Vagina (tissue), 2 donors: Measurements from ENCODE around the gene HAGHL. TPM values are rescaled to one million over a fixed set of nuclear protein-coding genes. Genes with fewer than 3 reads are reported as not detected.
A peak's percentile ranks its signal among the peaks of the same experiment; 100 is the strongest.
"Not testable (repeated sequence)": the region's sequence is repeated elsewhere in the genome, so short reads cannot be mapped to it uniquely, and the experiment has no call there.

Source experiments
- DNase-seq, 2 donors: peaks; one replicate each; pipeline ENCODE4 v3.0.0-alpha.2; 2017; ENCODE audit errors: extremely low spot score in 2 of 2
- H3K27ac ChIP-seq: fragments of 200-600 bp; sonication (generic); one replicate; pipeline ENCODE4 v1.5.1; 2019
- H3K27me3 ChIP-seq: fragments of 200-600 bp; sonication (generic); one replicate; pipeline ENCODE4 v1.5.1; 2019
- H3K36me3 ChIP-seq, 2 donors: fragments of 200-600 bp; sonication (generic); one replicate each; pipeline ENCODE4 v1.5.1; 2017 to 2019
- H3K4me1 ChIP-seq: fragments of 200-600 bp; sonication (generic); one replicate; pipeline ENCODE4 v1.5.1; 2019
- H3K4me3 ChIP-seq, 2 donors: fragments of 200-600 bp; sonication (generic); 1 replicate in 1 of 2; 2 replicates in 1 of 2; pipeline ENCODE4 v1.5.1; 2016 to 2019
- H3K9me3 ChIP-seq: fragments of 200-600 bp; sonication (generic); one replicate; pipeline ENCODE4 v1.5.1; 2019
- CTCF ChIP-seq, 3 experiments: fragments of 450-650 bp in 2 of 3; fragments of 200-600 bp in 1 of 3; sonication (generic) in 1 of 3; IDR thresholded peaks; one replicate each; pipeline ENCODE4 v1.5.1; 2017 to 2019; ENCODE audit warnings: antibody characterized with exemption in 3 of 3, mild to moderate bottlenecking in 2 of 3, moderate library complexity in 2 of 3
- POLR2A ChIP-seq, 2 donors: fragments of 450-650 bp; IDR thresholded peaks; one replicate each; pipeline ENCODE4 v1.6.1; 2017; ENCODE audit warnings: antibody characterized with exemption in 2 of 2, mild to moderate bottlenecking in 2 of 2, moderate library complexity in 2 of 2
- POLR2AphosphoS5 ChIP-seq, 2 donors: sonication (generic); formaldehyde crosslinking; IDR thresholded peaks; one replicate each; pipeline ENCODE4 v1.9.0; 2017; ENCODE audit warnings: antibody characterized with exemption in 2 of 2, mild to moderate bottlenecking in 2 of 2, low read depth in 1 of 2; ENCODE audit not compliant: insufficient read depth in 1 of 2
- intact Hi-C: fragments of 100-400 bp; cut with DNase I; formaldehyde crosslinking; loops from one replicate; pipeline ENCODE4 v1.15.1; 2023
- total RNA-seq: library from RNA; depleted of rRNA; stranded (reverse); fragments of >200 nt; gene quantifications from one replicate; pipeline ENCODE4 v1.2.3, GENCODE V29; 2016

HAGHL gene
- total RNA-seq, 1 donor from 2014 or later = 5.2 TPM

- H3K27ac ChIP-seq = peak within 1 kb of the TSS; percentile 67
- intact Hi-C loops = no loop called here
- H3K4me1 ChIP-seq = peaks cover 28% of the 10 kb centered on the region
- peaks cover 0 to 15% of the 10 kb centered on the region in 2 donors for H3K36me3 ChIP-seq
- H3K9me3 ChIP-seq = no peaks in the 10 kb centered on the region
- peak within 1 kb of the TSS; percentile 85 to 90 for H3K4me3 ChIP-seq
- TF ChIP-seq CTCF (IDR thresholded peaks at IDR 0.05) = peak; percentile 87 to 99 (median 97)
- peak; percentile 88 to 94 for TF ChIP-seq POLR2AphosphoS5 (IDR thresholded peaks at IDR 0.05; ENCODE audit: insufficient read depth in 1 of 2, low read depth in 1 of 2)
- no peak for TF ChIP-seq POLR2A (IDR thresholded peaks at IDR 0.05)
- H3K27me3 ChIP-seq = no peaks in the 10 kb centered on the region
- no peak for DNase-seq
These were observed 14.0 kb downstream of the HAGHL start, which contains the start of gene CIAO3 for GRCh38 chr16:740764-741505. Gene CIAO3, minus strand, starts transcription at chr16:740997. Its CDS starts 12 bp downstream, at chr16:740985.

- DNase-seq = no peak
- intact Hi-C loops = no loop called here
These were observed 15.2 kb downstream of the HAGHL start for GRCh38 chr16:741986-742629.

GRCh38 chr16:742894-743293 is 16.0 kb downstream of the HAGHL start:
- H3K27ac ChIP-seq, intact Hi-C loops, H3K9me3 ChIP-seq, H3K36me3 ChIP-seq, DNase-seq, H3K4me3 ChIP-seq, H3K27me3 ChIP-seq: not testable (repeated sequence)
- H3K4me1 ChIP-seq = peaks cover 21% of the 10 kb centered on the region

More at GRCh38 chr16:741986-742629, 15.2 kb downstream of the HAGHL start:
- no peaks in the 10 kb centered on the region for H3K27me3 ChIP-seq
- H3K27ac ChIP-seq = no peak overlapping the region
- no peaks in the 10 kb centered on the region for H3K9me3 ChIP-seq
- TF ChIP-seq POLR2A (IDR thresholded peaks at IDR 0.05) (no peak), POLR2AphosphoS5 (IDR thresholded peaks at IDR 0.05; ENCODE audit: insufficient read depth in 1 of 2, low read depth in 1 of 2) (no peak), CTCF (IDR thresholded peaks at IDR 0.05) (no peak)
- peaks cover 28% of the 10 kb centered on the region for H3K4me1 ChIP-seq
- H3K36me3 ChIP-seq = peaks cover 0 to 6% of the 10 kb centered on the region in 2 donors
- H3K4me3 ChIP-seq = no peak overlapping the region

- DNase-seq = no peak
- no peaks in the 10 kb centered on the region for H3K27me3 ChIP-seq
- no peaks in the 10 kb centered on the region for H3K9me3 ChIP-seq
- no peak overlapping the region for H3K27ac ChIP-seq
- H3K36me3 ChIP-seq = no peaks in the 10 kb centered on the region
- H3K4me1 ChIP-seq = peaks cover 19% of the 10 kb centered on the region
- TF ChIP-seq CTCF (IDR thresholded peaks at IDR 0.05) (no peak), POLR2AphosphoS5 (IDR thresholded peaks at IDR 0.05; ENCODE audit: insufficient read depth in 1 of 2, low read depth in 1 of 2) (no peak), POLR2A (IDR thresholded peaks at IDR 0.05) (no peak)
- H3K4me3 ChIP-seq = no peak overlapping the region
- intact Hi-C loops = no loop called here
These were observed 17.0 kb downstream of the HAGHL start for GRCh38 chr16:743794-744500.

- intact Hi-C loops = no loop called here
- H3K36me3 ChIP-seq = no peaks in the 10 kb centered on the region
- no peak for DNase-seq
- H3K27ac ChIP-seq = no peak overlapping the region
- no peaks in the 10 kb centered on the region for H3K9me3 ChIP-seq
- peaks cover 5% of the 10 kb centered on the region for H3K4me1 ChIP-seq
- H3K4me3 ChIP-seq = no peak overlapping the region
- TF ChIP-seq CTCF (IDR thresholded peaks at IDR 0.05) = no peak
- TF ChIP-seq POLR2A (IDR thresholded peaks at IDR 0.05) = no peak
- no peak for TF ChIP-seq POLR2AphosphoS5 (IDR thresholded peaks at IDR 0.05; ENCODE audit: insufficient read depth in 1 of 2, low read depth in 1 of 2)
- no peaks in the 10 kb centered on the region for H3K27me3 ChIP-seq
These were observed 18.8 kb downstream of the HAGHL start for GRCh38 chr16:745739-746138.
